ENCODE results near the gene HPS4. TPM values are rescaled to one million over a fixed set of nuclear protein-coding genes. Genes with fewer than 3 reads are reported as not detected.
A peak's percentile ranks its signal among the peaks of the same experiment; 100 is the strongest.

Gene HPS4
- total and polyA plus RNA-seq, 4 donors, result 5.4 to 26.2 (median 12.6) TPM

DNA sequence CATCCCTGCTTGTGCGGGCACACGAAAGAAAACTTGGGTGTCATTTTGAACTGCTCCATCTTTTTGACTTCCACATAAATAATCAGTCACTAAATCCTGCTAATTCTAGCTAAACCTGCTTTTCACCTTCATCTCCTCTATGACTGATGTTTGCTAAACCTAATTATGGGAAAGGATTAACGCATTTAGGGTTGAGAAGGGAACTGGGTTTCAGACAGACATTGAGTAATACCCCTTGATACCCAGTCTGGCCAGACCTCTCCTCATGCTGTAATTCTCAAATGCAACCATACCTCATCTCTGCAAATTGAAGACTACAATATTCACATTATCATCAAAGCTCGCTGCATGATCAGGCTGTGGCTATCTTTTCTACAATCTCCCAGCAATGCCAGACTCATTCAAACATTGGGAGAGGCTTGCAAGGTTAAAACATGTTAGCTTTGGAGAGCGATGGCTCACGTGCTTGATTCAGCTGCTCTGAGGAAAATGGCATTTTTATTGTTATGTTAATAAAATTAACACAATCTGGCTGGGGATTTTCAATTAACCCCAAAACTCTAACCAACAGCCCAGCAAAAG lies 2.4 kb downstream of the HPS4 start:
- Histone ChIP-seq H3K9me3 (ENCODE audit: control insufficient read depth in 4 of 4, low read length in 3 of 4) (no peaks in the 10 kb centered on the region), H3K4me3 (ENCODE audit: low read depth in 1 of 3, low read length in 3 of 3) (no peak overlapping the region), H3K9ac (ENCODE audit: low read depth in 1 of 2, low read length in 2 of 2) (no peak overlapping the region), H3K27ac (ENCODE audit: low read depth in 1 of 2, low read length in 2 of 2) (no peak overlapping the region), H3K4me1 (ENCODE audit: control insufficient read depth in 4 of 4, insufficient read depth in 4 of 4, low read length in 3 of 4) (peaks cover 3 to 62% (median 52%) of the 10 kb centered on the region in 4 donors), H3K27me3 (ENCODE audit: control insufficient read depth in 4 of 4, insufficient read depth in 4 of 4, low read length in 3 of 4) (no peaks in the 10 kb centered on the region), H3K36me3 (ENCODE audit: control insufficient read depth in 4 of 4, insufficient read depth in 3 of 4, low read depth in 1 of 4, low read length in 3 of 4) (peaks cover 4 to 14% (median 9%) of the 10 kb centered on the region in 4 donors)
- 74% methylated on average over 6 of the region's 6 CpGs for WGBS
- no peak for DNase-seq (ENCODE audit: low spot score)
- no peak for TF ChIP-seq FOXA2 (IDR thresholded peaks at IDR 0.05)
- TF ChIP-seq RXRA (IDR thresholded peaks at IDR 0.05), result no peak
- TF ChIP-seq JUND (IDR thresholded peaks at IDR 0.05), result no peak
- TF ChIP-seq HNF4G (IDR thresholded peaks at IDR 0.05), result no peak
- no peak for TF ChIP-seq SP1 (IDR thresholded peaks at IDR 0.05)
- TF ChIP-seq YY1 (IDR thresholded peaks at IDR 0.05), result no peak
- no peak for TF ChIP-seq TAF1 (conservative IDR thresholded peaks at IDR 0.05)
- no peak for TF ChIP-seq NR2F2 (IDR thresholded peaks at IDR 0.05)
- no peak for TF ChIP-seq EGR1 (IDR thresholded peaks at IDR 0.05; ENCODE audit: low read depth in 2 of 2)
- no peak for TF ChIP-seq HNF4A (conservative IDR thresholded peaks at IDR 0.05)
- TF ChIP-seq MAX (IDR thresholded peaks at IDR 0.05), result no peak
- TF ChIP-seq RAD21 (IDR thresholded peaks at IDR 0.05), result no peak
- no peak for TF ChIP-seq GABPA (IDR thresholded peaks at IDR 0.05 in 1 of 2, conservative IDR thresholded peaks at IDR 0.05 in 1 of 2)

DNA sequence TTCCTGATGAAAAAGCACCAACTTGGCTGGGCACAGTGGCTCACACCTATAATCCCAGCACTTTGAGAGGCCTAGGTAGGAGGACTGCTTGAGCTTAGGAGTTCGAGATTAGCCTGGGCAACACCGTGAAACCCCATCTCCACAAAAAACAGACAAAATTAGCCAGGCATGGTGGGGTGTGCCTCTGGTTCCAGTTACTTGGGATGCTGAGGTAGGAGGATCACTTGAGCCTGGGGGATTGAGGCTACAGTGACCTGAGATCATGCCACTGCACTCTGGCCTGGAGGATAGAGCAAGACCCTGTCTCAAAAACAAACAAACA lies 3.0 kb downstream of the HPS4 start:
- Histone ChIP-seq H3K4me1 (ENCODE audit: control insufficient read depth in 4 of 4, insufficient read depth in 4 of 4, low read length in 3 of 4) (peaks cover 3 to 62% (median 51%) of the 10 kb centered on the region in 4 donors), H3K9ac (ENCODE audit: low read depth in 1 of 2, low read length in 2 of 2) (no peak overlapping the region), H3K4me3 (ENCODE audit: low read depth in 1 of 3, low read length in 3 of 3) (no peak overlapping the region), H3K27me3 (ENCODE audit: control insufficient read depth in 4 of 4, insufficient read depth in 4 of 4, low read length in 3 of 4) (no peaks in the 10 kb centered on the region), H3K27ac (ENCODE audit: low read depth in 1 of 2, low read length in 2 of 2) (no peak overlapping the region), H3K9me3 (ENCODE audit: control insufficient read depth in 4 of 4, low read length in 3 of 4) (no peaks in the 10 kb centered on the region), H3K36me3 (ENCODE audit: control insufficient read depth in 4 of 4, insufficient read depth in 3 of 4, low read depth in 1 of 4, low read length in 3 of 4) (peaks cover 4 to 14% (median 11%) of the 10 kb centered on the region in 4 donors)
- WGBS, result 93% methylated on average over 2 of the region's 2 CpGs
- DNase-seq (ENCODE audit: low spot score), result no peak
- TF ChIP-seq RAD21 (IDR thresholded peaks at IDR 0.05) (no peak), SP1 (IDR thresholded peaks at IDR 0.05) (no peak), NR2F2 (IDR thresholded peaks at IDR 0.05) (no peak), FOXA1 (IDR thresholded peaks at IDR 0.05) (no peak), TAF1 (conservative IDR thresholded peaks at IDR 0.05) (no peak), GABPA (IDR thresholded peaks at IDR 0.05 in 1 of 2, conservative IDR thresholded peaks at IDR 0.05 in 1 of 2) (no peak), RXRA (IDR thresholded peaks at IDR 0.05) (no peak)

DNA sequence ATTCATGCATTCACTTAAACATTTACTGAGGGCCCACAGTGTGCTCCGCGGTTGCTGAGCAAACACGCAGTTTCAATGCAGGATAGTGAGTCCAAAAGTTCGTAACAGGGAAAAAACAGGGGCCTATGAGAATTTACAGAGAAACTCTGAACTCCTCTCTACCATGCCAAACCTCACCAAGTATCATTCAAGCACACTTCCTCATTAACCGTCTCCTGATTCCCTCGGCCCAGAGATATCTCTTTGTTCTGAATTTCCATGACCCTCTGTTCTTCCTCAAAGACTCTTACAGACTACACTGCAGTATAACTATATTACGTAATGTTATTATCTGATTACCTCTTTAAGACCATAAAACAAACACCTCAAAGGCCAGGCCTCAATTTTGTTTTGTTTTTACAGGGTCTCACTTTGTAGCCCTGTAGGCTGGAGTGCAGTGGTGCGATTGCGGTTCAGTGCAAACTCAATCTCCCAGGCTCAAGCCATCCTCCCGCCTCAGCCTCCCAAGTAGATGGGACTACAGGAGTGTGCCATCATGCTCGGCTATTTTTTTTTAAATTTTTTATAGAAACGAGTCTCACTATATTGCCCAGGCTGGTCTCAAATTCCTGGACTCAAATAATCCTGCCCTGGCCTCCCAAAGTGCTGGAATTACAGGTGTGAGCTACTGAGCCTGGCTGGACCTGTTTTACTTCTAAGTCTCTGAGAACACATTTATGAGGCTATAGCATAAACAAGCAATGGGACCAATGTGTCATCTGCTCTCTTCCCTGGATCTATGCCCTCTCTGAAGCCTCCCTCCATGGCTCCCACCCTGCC lies 3.6 kb downstream of the HPS4 start:
- Histone ChIP-seq H3K27ac (ENCODE audit: low read depth in 1 of 2, low read length in 2 of 2) (peak overlapping the region; percentile 48 to 63), H3K27me3 (ENCODE audit: control insufficient read depth in 4 of 4, insufficient read depth in 4 of 4, low read length in 3 of 4) (no peaks in the 10 kb centered on the region), H3K36me3 (ENCODE audit: control insufficient read depth in 4 of 4, insufficient read depth in 3 of 4, low read depth in 1 of 4, low read length in 3 of 4) (peaks cover 4 to 14% (median 13%) of the 10 kb centered on the region in 4 donors), H3K9ac (ENCODE audit: low read depth in 1 of 2, low read length in 2 of 2) (peak overlapping the region; percentile 43 to 80), H3K4me1 (ENCODE audit: control insufficient read depth in 4 of 4, insufficient read depth in 4 of 4, low read length in 3 of 4) (peaks cover 3 to 59% (median 47%) of the 10 kb centered on the region in 4 donors), H3K9me3 (ENCODE audit: control insufficient read depth in 4 of 4, low read length in 3 of 4) (no peaks in the 10 kb centered on the region), H3K4me3 (ENCODE audit: low read depth in 1 of 3, low read length in 3 of 3) (peak overlapping the region in 1 of 3 donors; percentile 14)
- TF ChIP-seq RXRA (IDR thresholded peaks at IDR 0.05) (no peak), SP1 (IDR thresholded peaks at IDR 0.05) (peak; percentile 54), GABPA (IDR thresholded peaks at IDR 0.05 in 1 of 2, conservative IDR thresholded peaks at IDR 0.05 in 1 of 2) (no peak), HNF4A (conservative IDR thresholded peaks at IDR 0.05) (peak; percentile 56 to 65)
- TF ChIP-seq, protein P1, sequence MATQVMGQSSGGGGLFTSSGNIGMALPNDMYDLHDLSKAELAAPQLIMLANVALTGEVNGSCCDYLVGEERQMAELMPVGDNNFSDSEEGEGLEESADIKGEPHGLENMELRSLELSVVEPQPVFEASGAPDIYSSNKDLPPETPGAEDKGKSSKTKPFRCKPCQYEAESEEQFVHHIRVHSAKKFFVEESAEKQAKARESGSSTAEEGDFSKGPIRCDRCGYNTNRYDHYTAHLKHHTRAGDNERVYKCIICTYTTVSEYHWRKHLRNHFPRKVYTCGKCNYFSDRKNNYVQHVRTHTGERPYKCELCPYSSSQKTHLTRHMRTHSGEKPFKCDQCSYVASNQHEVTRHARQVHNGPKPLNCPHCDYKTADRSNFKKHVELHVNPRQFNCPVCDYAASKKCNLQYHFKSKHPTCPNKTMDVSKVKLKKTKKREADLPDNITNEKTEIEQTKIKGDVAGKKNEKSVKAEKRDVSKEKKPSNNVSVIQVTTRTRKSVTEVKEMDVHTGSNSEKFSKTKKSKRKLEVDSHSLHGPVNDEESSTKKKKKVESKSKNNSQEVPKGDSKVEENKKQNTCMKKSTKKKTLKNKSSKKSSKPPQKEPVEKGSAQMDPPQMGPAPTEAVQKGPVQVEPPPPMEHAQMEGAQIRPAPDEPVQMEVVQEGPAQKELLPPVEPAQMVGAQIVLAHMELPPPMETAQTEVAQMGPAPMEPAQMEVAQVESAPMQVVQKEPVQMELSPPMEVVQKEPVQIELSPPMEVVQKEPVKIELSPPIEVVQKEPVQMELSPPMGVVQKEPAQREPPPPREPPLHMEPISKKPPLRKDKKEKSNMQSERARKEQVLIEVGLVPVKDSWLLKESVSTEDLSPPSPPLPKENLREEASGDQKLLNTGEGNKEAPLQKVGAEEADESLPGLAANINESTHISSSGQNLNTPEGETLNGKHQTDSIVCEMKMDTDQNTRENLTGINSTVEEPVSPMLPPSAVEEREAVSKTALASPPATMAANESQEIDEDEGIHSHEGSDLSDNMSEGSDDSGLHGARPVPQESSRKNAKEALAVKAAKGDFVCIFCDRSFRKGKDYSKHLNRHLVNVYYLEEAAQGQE (IDR thresholded peaks at IDR 0.05), result no peak
- DNase-seq (ENCODE audit: low spot score), result no peak
- 39% methylated on average over 12 of the region's 12 CpGs for WGBS
